GM19239 (cell line): Measurements from ENCODE around the gene NUP133.

Experiments used
- DNase-seq: peaks from one replicate; pipeline ENCODE4 v3.0.0; 2011; ENCODE audit warnings: low spot score; ENCODE audit not compliant: insufficient read length
- FAIRE-seq: peaks from 2 replicates; lab custom pipeline; 2011; peaks lifted over from hg19 to GRCh38; lab: Jason Lieb, UNC

NUP133 gene

GRCh38 chr1:229457436-229457835 is 50.7 kb downstream of the NUP133 start:
- DNase-seq, result no peak

GRCh38 chr1:229456016-229456415 is 52.1 kb downstream of the NUP133 start:
- FAIRE-seq (no peak), DNase-seq (no peak)

More at GRCh38 chr1:229457436-229457835, 50.7 kb downstream of the NUP133 start:
- no peak for FAIRE-seq

DNA sequence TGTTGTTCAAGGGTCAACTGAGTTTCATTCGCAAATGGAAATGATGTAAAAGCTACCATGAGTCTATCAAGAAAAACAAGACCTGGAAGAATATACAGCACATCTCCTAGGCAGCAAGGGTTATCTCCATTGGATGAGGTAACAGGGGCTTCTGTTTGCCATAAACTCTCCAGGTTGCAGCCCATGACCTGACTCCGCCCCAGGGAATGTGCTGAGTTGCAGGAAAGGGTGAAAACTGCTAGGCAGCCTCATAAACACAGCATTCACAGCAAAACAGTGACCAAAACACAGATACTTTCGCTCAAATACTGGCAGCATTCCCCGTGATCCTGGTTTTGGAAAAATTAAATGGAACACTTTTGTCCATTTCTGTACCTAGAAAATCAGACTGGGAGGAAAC is 54.1 kb downstream of the NUP133 start:
- FAIRE-seq, result no peak
- DNase-seq, result no peak

DNA sequence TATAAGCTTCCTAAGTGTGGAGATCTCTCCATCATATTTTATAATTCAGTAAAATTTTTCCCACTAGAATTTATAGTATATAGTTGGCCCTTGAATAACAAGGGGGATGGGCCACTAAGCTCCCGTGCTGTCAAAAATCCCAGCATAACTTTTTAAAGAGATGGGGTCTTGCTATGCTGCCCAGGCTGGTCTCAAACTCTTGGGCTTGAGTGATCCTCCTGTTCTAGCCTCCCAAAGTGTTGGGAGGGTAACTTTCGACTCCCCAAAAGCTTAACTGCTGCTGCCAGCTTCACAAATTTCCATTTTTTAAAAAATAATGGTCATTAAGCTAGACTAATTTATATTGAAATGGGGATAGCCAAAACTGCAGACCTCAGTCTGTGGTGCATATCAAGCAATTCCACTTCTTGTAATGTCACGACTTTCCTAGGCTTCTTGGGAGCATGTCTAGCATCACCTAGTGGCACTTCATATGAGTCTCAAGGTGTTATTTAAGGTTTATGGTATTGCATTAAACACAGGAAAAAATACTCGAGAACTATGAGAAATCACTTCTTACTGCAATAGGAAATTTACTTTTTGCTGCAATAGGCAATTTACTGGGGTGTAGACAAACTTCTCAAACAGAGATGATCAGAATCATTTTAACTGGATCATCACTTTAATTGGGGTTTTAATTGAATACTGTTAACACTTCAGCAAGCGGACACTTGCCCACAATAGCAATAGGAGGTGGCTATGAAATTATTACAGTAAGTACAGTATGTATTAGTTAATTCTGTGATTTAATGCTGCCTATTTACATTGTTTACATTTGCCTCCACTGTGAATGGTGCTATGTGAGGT is 55.0 kb downstream of the NUP133 start:
- DNase-seq, result no peak
- FAIRE-seq, result peak; percentile 37

DNA sequence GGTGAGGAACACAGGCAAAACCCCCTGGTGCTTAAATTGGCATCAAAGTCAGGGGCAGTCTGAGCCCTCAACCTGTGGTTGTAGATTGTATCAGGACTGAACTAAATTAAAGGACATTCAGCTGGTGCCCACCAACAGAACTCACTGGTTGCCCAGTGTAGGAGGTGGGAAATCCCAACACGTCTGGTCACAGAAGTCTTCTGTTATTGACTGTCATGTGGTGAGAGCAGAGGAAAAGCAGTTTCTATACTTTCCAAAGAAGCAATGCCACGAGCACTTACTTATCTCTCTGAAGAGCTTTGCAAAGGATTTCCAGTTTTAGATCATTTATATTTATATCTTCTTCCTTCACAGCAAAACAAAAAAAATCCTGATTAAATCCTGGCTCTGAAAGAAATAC is 59.3 kb downstream of the NUP133 start:
- DNase-seq (no peak), FAIRE-seq (no peak)

DNA sequence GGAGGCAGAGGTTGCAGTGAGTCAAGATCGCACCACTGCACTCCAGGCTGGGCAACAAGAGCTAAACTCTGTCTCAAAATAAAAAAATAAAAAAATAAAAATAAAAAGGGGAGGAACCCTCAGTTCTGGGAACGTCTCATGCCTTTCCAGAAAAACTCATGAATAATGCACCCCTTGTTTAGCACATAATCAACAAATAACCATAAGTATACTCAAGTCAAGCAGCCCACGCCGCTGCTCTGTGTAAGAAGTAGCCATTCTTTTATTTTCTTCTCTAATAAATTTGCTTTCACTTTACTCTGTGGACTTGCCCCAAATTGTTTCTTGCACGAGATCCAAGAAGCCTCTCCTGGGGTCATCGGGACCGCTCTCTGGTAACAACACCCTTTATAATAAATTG is 59.8 kb downstream of the NUP133 start:
- no peak for FAIRE-seq
- DNase-seq, result no peak

DNA sequence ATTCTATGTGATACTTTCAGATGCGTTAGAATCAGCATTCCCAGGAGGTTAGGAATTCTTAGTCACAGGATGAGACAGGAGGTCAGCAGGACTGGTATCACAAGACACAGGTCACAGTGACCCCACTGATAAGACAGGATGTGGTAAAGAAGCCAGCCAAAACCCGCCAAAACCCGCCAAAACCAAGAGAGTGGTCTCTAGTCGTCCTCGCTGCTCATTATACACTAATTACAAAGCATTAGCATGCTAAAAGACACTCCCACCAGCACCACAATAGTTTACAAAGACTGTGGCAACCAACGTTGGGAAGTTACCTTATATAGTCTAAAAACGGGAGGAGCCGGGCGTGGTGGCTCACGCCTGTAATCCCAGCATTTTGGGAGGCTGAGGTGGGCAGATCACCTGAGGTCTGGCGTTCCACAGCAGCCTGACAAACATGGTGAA is 60.3 kb downstream of the NUP133 start:
- DNase-seq, result no peak
- FAIRE-seq, result no peak

DNA sequence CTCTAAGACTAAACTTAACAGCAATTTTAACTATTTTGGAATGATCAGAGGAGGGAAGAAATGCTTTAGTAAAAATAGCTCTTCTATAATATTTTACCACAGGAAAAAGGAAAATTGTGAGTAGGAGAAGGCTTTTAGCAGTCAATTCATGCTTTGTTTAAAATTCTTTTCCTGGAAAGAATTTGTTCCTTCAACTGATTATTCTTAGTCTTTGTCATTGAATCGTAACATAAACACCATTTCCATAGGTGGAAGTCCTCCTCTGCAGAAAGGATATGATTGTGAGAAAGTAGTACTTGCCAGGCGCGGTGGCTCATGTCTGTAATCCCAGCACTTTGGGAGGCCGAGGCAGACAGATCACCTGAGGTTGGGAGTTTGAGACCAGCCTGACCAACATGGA is 62.3 kb downstream of the NUP133 start:
- DNase-seq, result no peak
- FAIRE-seq, result no peak

- FAIRE-seq (peak; percentile 91), DNase-seq (peak; percentile 57)
These were observed 67.1 kb downstream of the NUP133 start for GRCh38 chr1:229440851-229441537.

DNA sequence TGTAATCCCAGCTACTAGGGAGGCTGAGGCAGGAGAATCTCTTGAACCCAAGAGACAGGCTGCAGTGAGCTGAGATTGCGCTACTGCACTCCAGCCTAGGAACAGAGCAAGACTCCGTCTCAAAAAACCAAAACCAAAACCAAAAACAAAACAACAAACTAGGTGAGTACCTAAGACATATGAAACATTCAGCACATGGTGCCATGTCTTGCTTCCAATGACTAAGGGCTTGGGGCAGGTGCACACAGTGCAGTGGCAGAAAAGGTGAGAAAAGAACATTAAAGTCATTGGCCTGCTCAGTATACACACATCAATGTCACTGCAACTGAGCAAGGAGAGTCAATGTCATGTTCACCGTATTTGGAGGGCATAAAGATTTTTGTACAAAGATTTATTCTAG is 70.1 kb downstream of the NUP133 start:
- FAIRE-seq, result no peak
- DNase-seq, result no peak

GRCh38 chr1:229437443-229437842 is 70.7 kb downstream of the NUP133 start:
- no peak for FAIRE-seq
- no peak for DNase-seq

DNA sequence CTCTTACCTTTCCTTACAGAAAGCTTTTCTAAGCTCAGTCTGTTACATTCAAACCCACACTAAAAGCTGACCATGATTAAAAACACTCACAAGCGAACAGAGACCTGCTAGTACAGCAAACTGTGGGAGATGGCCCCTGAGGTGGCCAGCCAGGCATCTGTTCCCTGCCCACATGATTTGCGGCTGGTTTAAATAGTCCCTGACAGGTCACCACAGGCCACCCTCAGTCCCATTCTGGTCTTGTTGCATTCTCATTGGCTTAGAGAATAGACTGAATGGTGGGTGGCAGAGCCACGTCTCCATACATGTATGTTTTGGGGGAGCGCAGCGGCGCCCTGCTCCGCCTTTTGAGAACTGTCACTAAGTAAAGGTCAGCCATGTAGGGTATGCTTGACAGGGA is 71.9 kb downstream of the NUP133 start:
- DNase-seq (no peak), FAIRE-seq (no peak)

DNA sequence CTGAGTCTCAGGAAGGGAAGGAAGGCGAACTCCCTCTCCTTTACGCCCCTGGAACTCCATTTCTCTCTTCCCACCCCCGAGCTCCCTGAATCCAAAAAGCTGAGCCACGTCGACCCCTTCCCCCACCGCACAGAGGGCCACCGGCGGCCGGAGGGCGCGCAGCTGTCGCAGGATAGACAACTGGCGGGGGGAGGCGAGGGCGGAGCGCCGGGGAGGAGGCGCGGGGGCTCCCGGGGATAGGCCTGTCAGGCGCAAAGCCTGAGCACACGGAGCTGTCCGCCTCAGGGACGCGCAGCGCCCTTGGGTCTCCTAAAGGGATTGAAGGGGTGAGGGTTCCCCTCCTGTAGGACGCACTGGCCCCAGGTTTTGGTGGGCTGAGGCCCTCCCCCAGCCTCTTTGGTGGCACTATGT is 73.5 kb downstream of the NUP133 start:
- no peak for FAIRE-seq
- no peak for DNase-seq

DNA sequence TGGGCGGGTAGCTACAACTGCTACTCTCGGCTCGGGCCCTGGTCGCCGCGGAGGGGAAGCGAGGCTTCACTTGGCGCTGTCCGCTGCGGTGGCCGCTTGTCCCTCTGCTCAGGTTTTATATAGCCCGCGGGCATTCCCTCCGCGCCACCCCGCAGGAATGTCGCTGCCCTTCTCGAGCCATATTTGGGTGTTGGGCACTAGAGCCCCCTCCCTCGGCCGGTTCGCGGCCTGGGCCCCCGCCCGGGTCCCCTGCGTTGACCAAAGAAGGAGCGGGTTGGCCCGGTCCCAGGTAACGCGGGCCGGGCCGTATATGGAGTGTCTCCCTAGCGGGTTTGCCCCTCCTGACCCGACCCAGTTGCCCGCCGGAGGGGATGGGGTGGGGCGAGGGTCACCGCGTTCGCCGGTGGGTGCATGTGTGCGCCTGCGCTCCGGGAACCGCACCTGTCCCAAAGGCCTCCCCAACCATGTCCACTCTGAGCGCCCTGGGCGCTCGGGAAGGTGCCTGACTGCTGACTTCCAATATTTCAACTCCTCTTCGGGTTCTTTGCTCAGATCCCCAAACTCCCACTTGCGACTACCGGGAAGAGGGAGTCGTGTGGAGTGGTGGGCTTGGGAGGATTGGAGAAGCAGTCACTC is 74.0 kb downstream of the NUP133 start, which contains the start of gene ACTA1:
Gene ACTA1 (minus strand): TSS at position 90 of the 636 bp plus-strand sequence. CDS start 979 bp downstream, outside the sequence.
- DNase-seq (no peak), FAIRE-seq (no peak)

- FAIRE-seq (no peak), DNase-seq (no peak)
These were observed 74.7 kb downstream of the NUP133 start for GRCh38 chr1:229433364-229434004.

DNA sequence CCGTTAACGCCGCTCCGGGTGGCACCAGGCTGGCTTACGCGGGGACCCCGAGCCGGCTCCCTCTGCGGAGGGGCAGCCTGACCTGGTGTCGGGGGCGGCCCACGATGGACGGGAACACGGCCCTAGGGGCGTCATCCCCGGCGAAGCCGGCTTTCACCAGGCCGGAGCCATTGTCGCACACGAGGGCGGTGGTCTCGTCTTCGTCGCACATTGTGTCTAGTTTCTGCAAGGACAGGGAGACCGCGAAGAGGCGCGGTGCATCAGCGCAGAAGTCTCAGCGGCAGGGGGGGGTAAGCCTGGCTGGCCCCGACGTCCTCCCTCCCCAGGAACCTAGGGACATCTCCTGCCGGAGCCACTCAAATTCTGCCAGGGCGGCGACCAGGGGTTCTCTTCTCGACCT is 75.2 kb downstream of the NUP133 start:
- no peak for FAIRE-seq
- no peak for DNase-seq

DNA sequence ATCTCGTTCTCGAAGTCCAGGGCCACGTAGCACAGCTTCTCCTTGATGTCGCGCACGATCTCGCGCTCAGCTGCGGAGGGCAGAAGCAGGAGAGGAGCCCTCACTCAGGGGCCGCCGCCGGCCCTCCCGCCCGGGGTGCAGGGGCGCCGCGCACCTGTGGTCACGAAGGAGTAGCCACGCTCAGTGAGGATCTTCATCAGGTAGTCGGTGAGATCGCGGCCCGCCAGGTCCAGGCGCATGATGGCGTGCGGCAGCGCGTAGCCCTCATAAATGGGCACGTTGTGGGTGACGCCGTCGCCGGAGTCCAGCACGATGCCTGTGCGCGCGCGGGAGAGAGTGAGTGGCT is 76.1 kb downstream of the NUP133 start:
- DNase-seq (no peak), FAIRE-seq (no peak)

- DNase-seq (no peak), FAIRE-seq (no peak)
These were observed 76.6 kb downstream of the NUP133 start for GRCh38 chr1:229431284-229432115.

DNA sequence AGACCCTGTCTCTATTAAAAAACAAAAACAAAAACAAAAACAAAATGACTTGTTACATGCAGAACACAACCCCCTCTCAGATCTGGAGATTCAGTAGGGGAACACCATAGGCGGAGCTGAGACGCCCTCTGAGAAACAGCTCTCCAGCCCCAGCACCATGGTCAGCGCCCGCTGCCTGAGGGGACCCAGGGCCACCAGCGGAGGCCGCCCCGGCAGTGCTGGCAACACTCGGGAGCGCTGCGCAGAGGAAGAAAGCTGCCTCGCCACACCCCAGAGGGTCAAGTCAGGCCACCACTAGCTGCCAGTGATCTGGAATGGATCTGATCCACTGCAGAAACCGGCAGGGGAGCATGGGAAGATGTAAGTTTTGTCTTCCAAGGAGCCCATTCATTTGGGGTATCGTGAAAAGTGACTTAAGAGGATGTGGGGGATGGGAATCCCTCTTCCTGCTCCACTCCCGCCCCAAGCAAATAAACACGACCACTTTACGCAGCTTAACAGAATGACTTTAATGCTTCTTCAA is 77.3 kb downstream of the NUP133 start:
- FAIRE-seq (no peak), DNase-seq (no peak)
